Vein endothelial cell (primary cell): ENCODE measurements around the gene NSG1. TPM values are rescaled to one million over a fixed set of nuclear protein-coding genes. Genes with fewer than 3 reads are reported as not detected.

Experiments used
- total RNA-seq: library from RNA; depleted of rRNA; stranded (reverse); fragments of >200 nt; gene quantifications from 2 replicates; pipeline ENCODE4 v1.2.3, GENCODE V29; 2012

NSG1 gene
- 0.57 and 0.98 TPM in 2 replicates for total RNA-seq

GRCh38 chr4:4386736-4387392 is at the start of gene NSG1:
NSG1 (plus strand) TSS chr4:4387102; CDS start chr4:4387630, 528 bp downstream.

Other genes starting within 250 kb of the NSG1 start
- not detected in 2 replicates for gene OTOP1, start 160.2 kb upstream of the NSG1 start, total RNA-seq
- 11.1 and 11.9 TPM in 2 replicates for gene TMEM128, start 138.9 kb upstream of the NSG1 start, total RNA-seq
- 12.1 and 21.4 TPM in 2 replicates for gene LYAR, start 96.9 kb upstream of the NSG1 start, total RNA-seq
- 5.9 and 10.3 TPM in 2 replicates for gene ZBTB49, start 96.9 kb upstream of the NSG1 start, total RNA-seq
- gene STX18, start 154.9 kb downstream of the NSG1 start, total RNA-seq: 22.5 and 23.0 TPM in 2 replicates